Measurements from ENCODE around the gene ST3GAL2. TPM values are rescaled to one million over a fixed set of nuclear protein-coding genes. Genes with fewer than 3 reads are reported as not detected.

The ST3GAL2 gene
- total RNA-seq, 1 experiment from 2014 or later, result 49.4 TPM

GRCh38 chr16:70380919-70381603, 57.8 kb downstream of the ST3GAL2 start (continued):
- TF ChIP-seq, protein P1, sequence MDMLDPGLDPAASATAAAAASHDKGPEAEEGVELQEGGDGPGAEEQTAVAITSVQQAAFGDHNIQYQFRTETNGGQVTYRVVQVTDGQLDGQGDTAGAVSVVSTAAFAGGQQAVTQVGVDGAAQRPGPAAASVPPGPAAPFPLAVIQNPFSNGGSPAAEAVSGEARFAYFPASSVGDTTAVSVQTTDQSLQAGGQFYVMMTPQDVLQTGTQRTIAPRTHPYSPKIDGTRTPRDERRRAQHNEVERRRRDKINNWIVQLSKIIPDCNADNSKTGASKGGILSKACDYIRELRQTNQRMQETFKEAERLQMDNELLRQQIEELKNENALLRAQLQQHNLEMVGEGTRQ (CRISPR knock-in tag; IDR thresholded peaks at IDR 0.05), result peak; percentile 87
- peak; percentile 74; the same call in 1 of the 2 replicates for TF ChIP-seq FOXK1 (CRISPR knock-in tag; IDR thresholded peaks at IDR 0.05)
- TF ChIP-seq IRF2 (CRISPR knock-in tag; IDR thresholded peaks at IDR 0.05; ENCODE audit: borderline replicate concordance, low read depth), result 0 out of 2 replicates have a peak, but pooled peaks have one; percentile 54
- no peak for TF ChIP-seq EMX1 (CRISPR knock-in tag; IDR thresholded peaks at IDR 0.05)
- no peak; the same call in 1 of the 2 replicates for TF ChIP-seq IRF1 (CRISPR knock-in tag; IDR thresholded peaks at IDR 0.05)
- peak; percentile 75; the same call in 1 of the 2 replicates for TF ChIP-seq ZNF232 (CRISPR knock-in tag; IDR thresholded peaks at IDR 0.05)
- peak; percentile 93 for TF ChIP-seq NFYB (CRISPR knock-in tag; conservative IDR thresholded peaks at IDR 0.05; ENCODE audit: low read depth)
- peak; percentile 80; the same call in 1 of the 2 replicates for TF ChIP-seq ARID4B (CRISPR knock-in tag; IDR thresholded peaks at IDR 0.05; ENCODE audit: borderline replicate concordance)
- TF ChIP-seq TCF7 (CRISPR knock-in tag; IDR thresholded peaks at IDR 0.05; ENCODE audit: low read depth), result 0 out of 2 replicates have a peak, but pooled peaks have one; percentile 41
- no peak for TF ChIP-seq ELF4 (CRISPR knock-in tag; IDR thresholded peaks at IDR 0.05; ENCODE audit: low read depth)
- TF ChIP-seq ZNF219 (CRISPR knock-in tag; IDR thresholded peaks at IDR 0.05; ENCODE audit: borderline replicate concordance), result no peak
- TF ChIP-seq, protein P2, sequence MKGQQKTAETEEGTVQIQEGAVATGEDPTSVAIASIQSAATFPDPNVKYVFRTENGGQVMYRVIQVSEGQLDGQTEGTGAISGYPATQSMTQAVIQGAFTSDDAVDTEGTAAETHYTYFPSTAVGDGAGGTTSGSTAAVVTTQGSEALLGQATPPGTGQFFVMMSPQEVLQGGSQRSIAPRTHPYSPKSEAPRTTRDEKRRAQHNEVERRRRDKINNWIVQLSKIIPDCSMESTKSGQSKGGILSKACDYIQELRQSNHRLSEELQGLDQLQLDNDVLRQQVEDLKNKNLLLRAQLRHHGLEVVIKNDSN (CRISPR knock-in tag; IDR thresholded peaks at IDR 0.05), result peak; percentile 78
- peak; percentile 91 for TF ChIP-seq MAX (CRISPR knock-in tag; IDR thresholded peaks at IDR 0.05)
- no peak for TF ChIP-seq FOXJ3 (CRISPR knock-in tag; IDR thresholded peaks at IDR 0.05; ENCODE audit: borderline replicate concordance)
- no peak for TF ChIP-seq CDX4 (CRISPR knock-in tag; IDR thresholded peaks at IDR 0.05; ENCODE audit: borderline replicate concordance)
- TF ChIP-seq SMAD3 (CRISPR knock-in tag; IDR thresholded peaks at IDR 0.05; ENCODE audit: borderline replicate concordance), result peak; percentile 79; the same call in 1 of the 2 replicates
- TF ChIP-seq, protein P3, sequence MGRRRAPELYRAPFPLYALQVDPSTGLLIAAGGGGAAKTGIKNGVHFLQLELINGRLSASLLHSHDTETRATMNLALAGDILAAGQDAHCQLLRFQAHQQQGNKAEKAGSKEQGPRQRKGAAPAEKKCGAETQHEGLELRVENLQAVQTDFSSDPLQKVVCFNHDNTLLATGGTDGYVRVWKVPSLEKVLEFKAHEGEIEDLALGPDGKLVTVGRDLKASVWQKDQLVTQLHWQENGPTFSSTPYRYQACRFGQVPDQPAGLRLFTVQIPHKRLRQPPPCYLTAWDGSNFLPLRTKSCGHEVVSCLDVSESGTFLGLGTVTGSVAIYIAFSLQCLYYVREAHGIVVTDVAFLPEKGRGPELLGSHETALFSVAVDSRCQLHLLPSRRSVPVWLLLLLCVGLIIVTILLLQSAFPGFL (CRISPR knock-in tag; IDR thresholded peaks at IDR 0.05; ENCODE audit: borderline replicate concordance), result 0 out of 2 replicates have a peak, but pooled peaks have one; percentile 34
- TF ChIP-seq RORB (CRISPR knock-in tag; IDR thresholded peaks at IDR 0.05), result no peak
- TF ChIP-seq GABPB1 (CRISPR knock-in tag; IDR thresholded peaks at IDR 0.05), result peak; percentile 73
- no peak for TF ChIP-seq CTCF (IDR thresholded peaks at IDR 0.05)
- peak; percentile 83; the same call in 1 of the 2 replicates for TF ChIP-seq ZBTB43 (CRISPR knock-in tag; IDR thresholded peaks at IDR 0.05)

All from WTC11 (cell line).